Endothelial cell of umbilical vein (primary cell): ENCODE data around the gene ZNF678. TPM values are rescaled to one million over a fixed set of nuclear protein-coding genes. Genes with fewer than 3 reads are reported as not detected.
"Not testable (repeated sequence)": the region's sequence is repeated elsewhere in the genome, so short reads cannot be mapped to it uniquely, and the experiment has no call there.

Experiments used
- BruUV-seq: library from RNA; stranded (reverse); fragments of 400-500 nt; replicated peaks from 2 replicates; lab custom pipeline; 2021; lab: Mats Ljungman, UMichigan
- CTCF ChIA-PET: fragments of 300-600, 350-600 bp; sonication (Branson Sonifier 250); formaldehyde crosslinking; loops from one replicate; lab custom pipeline; 2021; ENCODE audit warnings: antibody characterized with exemption, inconsistent platforms; lab: Charles Lee
- POLR2A ChIA-PET: fragments of 300-600, 350-600 bp; sonication (Branson Sonifier 250); formaldehyde crosslinking; loops from one replicate; lab custom pipeline; 2021; ENCODE audit warnings: antibody characterized with exemption, inconsistent platforms; lab: Charles Lee
- DNase-seq: peaks from one replicate; pipeline ENCODE4 v3.0.0-alpha.2; 2011; ENCODE audit warnings: low read depth, low spot score
- FAIRE-seq: peaks from 2 replicates; lab custom pipeline; 2011; peaks lifted over from hg19 to GRCh38; lab: Jason Lieb, UNC
- H2AFZ ChIP-seq: 2 replicates; pipeline ENCODE4 v1.6.0; 2012; ENCODE audit warnings: low read depth, low read length, control low read depth, inconsistent platforms
- H3K27ac ChIP-seq: 2 replicates; pipeline ENCODE4 v1.5.1; 2011; ENCODE audit warnings: low read depth, mild to moderate bottlenecking, control low read depth, low read length, moderate library complexity; ENCODE audit not compliant: insufficient read depth
- H3K27me3 ChIP-seq, 2 experiments: 2 replicates each; pipeline versions ENCODE4 v1.6.0 to v1.6.1; 2011; ENCODE audit warnings: low read length in 2 of 2, mixed read lengths in 1 of 2; ENCODE audit not compliant: control insufficient read depth in 2 of 2, insufficient read depth in 2 of 2
- H3K36me3 ChIP-seq, 2 experiments: 2 replicates in 1 of 2; 3 replicates in 1 of 2; pipeline ENCODE4 v1.5.1; 2011; ENCODE audit warnings: low read length in 2 of 2, mild to moderate bottlenecking in 1 of 2, moderate library complexity in 1 of 2; ENCODE audit not compliant: control insufficient read depth in 2 of 2, insufficient read depth in 2 of 2; ENCODE audit errors: extremely low read depth in 1 of 2
- H3K4me1 ChIP-seq: 3 replicates; pipeline ENCODE4 v1.5.1; 2011; ENCODE audit warnings: mild to moderate bottlenecking, low read length; ENCODE audit not compliant: control insufficient read depth, insufficient read depth; ENCODE audit errors: extremely low read depth
- H3K4me2 ChIP-seq: 2 replicates; pipeline ENCODE4 v1.6.1; 2011; ENCODE audit warnings: low read length, control low read depth, mixed read lengths; ENCODE audit not compliant: insufficient read depth
- H3K4me3 ChIP-seq, 3 experiments: fragments of 200-600 bp in 1 of 3; sonication (generic), shearing (Covaris generic) in 1 of 3; replicated peaks in 1 of 3; 2 replicates each; pipeline ENCODE4 v1.5.1; 2011 to 2016; ENCODE audit warnings: control low read depth in 3 of 3, low read length in 3 of 3, mild to moderate bottlenecking in 2 of 3, inconsistent platforms in 1 of 3, low read depth in 1 of 3, moderate library complexity in 1 of 3; ENCODE audit not compliant: insufficient read depth in 1 of 3
- H3K79me2 ChIP-seq: 2 replicates; pipeline ENCODE4 v1.6.0; 2012; ENCODE audit warnings: low read length, inconsistent platforms; ENCODE audit not compliant: control insufficient read depth, insufficient read depth
- H3K9ac ChIP-seq: replicated peaks from 2 replicates; pipeline ENCODE3; 2011; ENCODE audit warnings: low read length, control low read depth; ENCODE audit not compliant: insufficient read depth; ENCODE audit errors: extremely low read depth
- H3K9me1 ChIP-seq: replicated peaks from 3 replicates; pipeline ENCODE4 v1.6.0; 2011; ENCODE audit warnings: mild to moderate bottlenecking, low read length; ENCODE audit not compliant: control insufficient read depth, insufficient read depth; ENCODE audit errors: extremely low read depth
- H3K9me3 ChIP-seq: replicated peaks from 2 replicates; pipeline ENCODE4 v1.5.1; 2012; ENCODE audit warnings: low read length, inconsistent platforms; ENCODE audit not compliant: control insufficient read depth, insufficient read depth
- H4K20me1 ChIP-seq: replicated peaks from 2 replicates; pipeline ENCODE3; 2011; ENCODE audit warnings: mild to moderate bottlenecking, low read length; ENCODE audit not compliant: control insufficient read depth, insufficient read depth; ENCODE audit errors: extremely low read depth
- EZH2 ChIP-seq: IDR thresholded peaks from 2 replicates; pipeline ENCODE4 v1.6.1; 2012; ENCODE audit warnings: borderline replicate concordance, low read depth, mild to moderate bottlenecking, moderate library complexity, low read length, inconsistent platforms; ENCODE audit not compliant: severe bottlenecking
- FOS ChIP-seq: IDR thresholded peaks from 2 replicates; pipeline ENCODE4 v1.6.1; 2011; ENCODE audit warnings: mild to moderate bottlenecking, low read length, moderate library complexity, borderline replicate concordance; ENCODE audit not compliant: insufficient read depth
- GATA2 ChIP-seq: IDR thresholded peaks from 2 replicates; pipeline ENCODE4 v1.7.0; 2011; ENCODE audit warnings: low read depth, mild to moderate bottlenecking, moderate library complexity, mixed read lengths, low read length; ENCODE audit not compliant: insufficient read length, insufficient read depth
- JUN ChIP-seq: IDR thresholded peaks from 2 replicates; pipeline ENCODE4 v1.6.1; 2011; ENCODE audit warnings: borderline replicate concordance, low read depth; ENCODE audit not compliant: insufficient read length, insufficient read depth
- MYC ChIP-seq: IDR thresholded peaks from one replicate; pipeline ENCODE4 v1.6.1; 2011; ENCODE audit warnings: mild to moderate bottlenecking, low read depth, low read length
- POLR2A ChIP-seq: IDR thresholded peaks from 2 replicates; pipeline ENCODE4 v1.6.1; 2012; ENCODE audit warnings: low read depth, mild to moderate bottlenecking, control low read depth, low read length
- POLR2AphosphoS5 ChIP-seq: IDR thresholded peaks from 2 replicates; pipeline ENCODE4 v1.6.1; 2012; ENCODE audit warnings: low read depth, mild to moderate bottlenecking, control low read depth, low read length, moderate library complexity; ENCODE audit not compliant: insufficient read depth
- dilution Hi-C: fragments of 300-500 bp; cut with MboI; formaldehyde crosslinking; loops from one replicate; pipeline ENCODE4 v1.15.0; 2019; ENCODE audit warnings: low sequenced_read_pairs; ENCODE audit not compliant: extremely low pct_ligation_motif_present
- intact Hi-C: fragments of 100-400 bp; cut with micrococcal nuclease; formaldehyde crosslinking; loops from one replicate; pipeline ENCODE4 v1.10.0; 2022
- polyA plus RNA-seq, 4 experiments: library from polyadenylated mRNA; depleted of rRNA in 3 of 4; stranded (reverse) in 3 of 4; unstranded in 1 of 4; fragments of >200 nt; gene quantifications; 2 replicates each; pipeline versions ENCODE4 v1.2.1 to v1.2.3, GENCODE V29; 2011 to 2012; ENCODE audit warnings: missing spikeins in 1 of 4
- total RNA-seq: library from RNA; stranded (reverse); gene quantifications from 2 replicates; pipeline ENCODE4 v1.2.3, GENCODE V29; 2021
- TF ChIP-seq, protein P1 (sequence below): IDR thresholded peaks from 2 replicates; pipeline ENCODE4 v1.6.1; 2011; ENCODE audit not compliant: insufficient read depth, insufficient read length
- TF ChIP-seq, protein P2 (sequence below), 2 donors: IDR thresholded peaks; 1 replicate in 1 of 2; 2 replicates in 1 of 2; pipeline ENCODE4 v1.5.1; 2011; ENCODE audit warnings: low read length in 2 of 2, mild to moderate bottlenecking in 2 of 2, moderate library complexity in 2 of 2, control low read depth in 1 of 2, inconsistent platforms in 1 of 2, low read depth in 1 of 2; ENCODE audit not compliant: insufficient read depth in 1 of 2; ENCODE audit errors: extremely low read depth in 1 of 2

ZNF678 gene
- total and polyA plus RNA-seq, 2 donors (not counting 3 experiments of a cell fraction or from before 2014, with no cell fraction given): 2.1 to 7.7 TPM

DNA sequence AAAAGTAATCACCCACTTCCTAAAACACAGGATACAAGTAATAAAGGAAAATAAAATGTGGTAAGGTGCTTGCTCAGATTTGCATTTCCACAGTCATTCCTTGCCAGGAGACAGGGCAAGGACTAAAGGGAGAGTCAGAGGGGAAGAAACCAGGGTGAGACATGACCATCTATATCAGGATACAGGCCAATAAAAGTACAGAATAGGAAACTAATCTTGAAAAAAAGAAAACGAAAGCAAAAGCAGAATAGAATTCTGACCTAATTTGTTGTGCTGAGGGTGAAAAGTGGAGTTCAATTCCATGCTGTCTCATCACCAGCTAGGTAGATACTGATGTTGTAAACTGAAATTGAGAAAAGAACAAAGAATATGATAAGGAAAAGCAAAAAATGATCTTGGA, 144.5 kb downstream of the ZNF678 start:
- CTCF ChIA-PET: interaction anchor here (0.8 kb wide), 1 partner anchor 16 kb away, joined by 3 read pairs; no protein-coding TSS in a partner anchor
- TF ChIP-seq FOS (no peak), MYC (no peak)
- TF ChIP-seq, protein P1, sequence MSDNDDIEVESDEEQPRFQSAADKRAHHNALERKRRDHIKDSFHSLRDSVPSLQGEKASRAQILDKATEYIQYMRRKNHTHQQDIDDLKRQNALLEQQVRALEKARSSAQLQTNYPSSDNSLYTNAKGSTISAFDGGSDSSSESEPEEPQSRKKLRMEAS: no peak

DNA sequence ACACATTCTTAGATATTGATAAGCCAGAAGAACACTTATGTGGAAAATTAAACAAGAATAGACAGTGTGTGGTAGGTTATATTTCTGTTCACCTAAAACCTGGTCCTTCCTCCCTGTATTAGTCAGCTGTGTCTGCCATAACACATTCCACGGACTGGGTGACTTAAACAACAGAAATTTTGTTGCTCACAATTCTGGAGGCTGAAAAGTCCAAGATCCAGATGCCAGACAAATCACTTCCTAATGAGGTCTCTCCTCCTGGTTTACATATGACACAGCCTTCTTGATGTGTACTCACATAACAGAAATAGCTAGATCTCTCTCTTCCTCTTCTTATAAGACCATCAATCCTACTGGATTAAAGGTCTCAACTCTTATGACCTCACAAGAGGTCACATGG, 146.1 kb downstream of the ZNF678 start:
- no peak overlapping the region for H3K9ac ChIP-seq
- H2AFZ ChIP-seq: no peak overlapping the region
- H3K9me1 ChIP-seq: no peaks in the 10 kb centered on the region
- intact Hi-C loops: no loop called here
- dilution Hi-C loops: no loop called here
- no peak overlapping the region for H3K4me3 ChIP-seq
- H3K27me3 ChIP-seq: no peaks in the 10 kb centered on the region
- no TSS peak for BruUV-seq
- H3K4me1 ChIP-seq: no peaks in the 10 kb centered on the region
- H3K36me3 ChIP-seq: no peaks in the 10 kb centered on the region
- CTCF ChIA-PET: no interaction called here
- TF ChIP-seq POLR2A (no peak), JUN (no peak), MYC (no peak), FOS (no peak), GATA2 (no peak), POLR2AphosphoS5 (no peak), EZH2 (no peak)
- TF ChIP-seq, protein P1: no peak
- TF ChIP-seq, protein P2, sequence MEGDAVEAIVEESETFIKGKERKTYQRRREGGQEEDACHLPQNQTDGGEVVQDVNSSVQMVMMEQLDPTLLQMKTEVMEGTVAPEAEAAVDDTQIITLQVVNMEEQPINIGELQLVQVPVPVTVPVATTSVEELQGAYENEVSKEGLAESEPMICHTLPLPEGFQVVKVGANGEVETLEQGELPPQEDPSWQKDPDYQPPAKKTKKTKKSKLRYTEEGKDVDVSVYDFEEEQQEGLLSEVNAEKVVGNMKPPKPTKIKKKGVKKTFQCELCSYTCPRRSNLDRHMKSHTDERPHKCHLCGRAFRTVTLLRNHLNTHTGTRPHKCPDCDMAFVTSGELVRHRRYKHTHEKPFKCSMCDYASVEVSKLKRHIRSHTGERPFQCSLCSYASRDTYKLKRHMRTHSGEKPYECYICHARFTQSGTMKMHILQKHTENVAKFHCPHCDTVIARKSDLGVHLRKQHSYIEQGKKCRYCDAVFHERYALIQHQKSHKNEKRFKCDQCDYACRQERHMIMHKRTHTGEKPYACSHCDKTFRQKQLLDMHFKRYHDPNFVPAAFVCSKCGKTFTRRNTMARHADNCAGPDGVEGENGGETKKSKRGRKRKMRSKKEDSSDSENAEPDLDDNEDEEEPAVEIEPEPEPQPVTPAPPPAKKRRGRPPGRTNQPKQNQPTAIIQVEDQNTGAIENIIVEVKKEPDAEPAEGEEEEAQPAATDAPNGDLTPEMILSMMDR (IDR thresholded peaks at IDR 0.05; ENCODE audit: extremely low read depth in 1 of 2, insufficient read depth in 1 of 2, low read depth in 1 of 2, low read length in 2 of 2): no peak
- H3K9me3 ChIP-seq: no peaks in the 10 kb centered on the region
- H4K20me1 ChIP-seq: no peaks in the 10 kb centered on the region
- no peak for FAIRE-seq
- POLR2A ChIA-PET: no interaction called here
- H3K27ac ChIP-seq: no peak overlapping the region
- no peak for DNase-seq
- H3K4me2 ChIP-seq: no peak overlapping the region
- no peaks in the 10 kb centered on the region for H3K79me2 ChIP-seq

More for the DNA sequence above, 144.5 kb downstream of the ZNF678 start:
- H3K36me3 ChIP-seq: no peaks in the 10 kb centered on the region
- no peaks in the 10 kb centered on the region for H3K79me2 ChIP-seq
- no TSS peak for BruUV-seq
- H3K9ac ChIP-seq: no peak overlapping the region
- no peak overlapping the region for H2AFZ ChIP-seq
- no peaks in the 10 kb centered on the region for H3K27me3 ChIP-seq
- H3K9me3 ChIP-seq: no peaks in the 10 kb centered on the region
- no peak overlapping the region for H3K27ac ChIP-seq
- intact Hi-C loops: no loop called here
- FAIRE-seq (no peak), DNase-seq (no peak)
- no peak overlapping the region for H3K4me3 ChIP-seq
- dilution Hi-C loops: no loop called here
- POLR2A ChIA-PET: no interaction called here
- H3K9me1 ChIP-seq: no peaks in the 10 kb centered on the region
- no peaks in the 10 kb centered on the region for H4K20me1 ChIP-seq
- no peak overlapping the region for H3K4me2 ChIP-seq
- no peaks in the 10 kb centered on the region for H3K4me1 ChIP-seq

DNA sequence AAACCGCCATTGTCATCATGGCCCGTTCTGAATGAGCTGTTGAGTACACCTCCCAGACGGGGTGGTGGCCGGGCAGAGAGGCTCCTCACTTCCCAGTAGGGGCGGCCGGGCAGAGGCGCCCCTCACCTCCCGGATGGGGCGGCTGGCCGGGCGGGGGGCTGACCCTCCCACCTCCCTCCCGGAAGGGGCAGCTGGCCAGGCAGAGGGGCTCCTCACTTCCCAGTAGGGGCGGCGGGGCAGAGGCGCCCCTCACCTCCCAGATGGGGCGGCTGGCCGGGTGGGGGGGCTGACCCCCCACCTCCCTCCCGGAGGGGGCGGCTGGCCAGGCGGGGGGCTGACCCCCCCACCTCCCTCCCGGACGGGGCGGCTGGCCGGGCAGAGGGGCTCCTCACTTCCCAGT, 147.1 kb downstream of the ZNF678 start:
- BruUV-seq, H3K9me3 ChIP-seq, H3K4me1 ChIP-seq, H3K9ac ChIP-seq, CTCF ChIA-PET, DNase-seq, dilution Hi-C loops, POLR2A ChIA-PET, H3K9me1 ChIP-seq, H3K4me3 ChIP-seq, H3K27me3 ChIP-seq, H2AFZ ChIP-seq, H3K27ac ChIP-seq, intact Hi-C loops, H3K36me3 ChIP-seq, H3K4me2 ChIP-seq, H4K20me1 ChIP-seq, H3K79me2 ChIP-seq, FAIRE-seq: not testable (repeated sequence)
